ENCODE measurements around the gene DCAF4. TPM values are rescaled to one million over a fixed set of nuclear protein-coding genes. Genes with fewer than 3 reads are reported as not detected.

DCAF4 gene
- total RNA-seq, 1 donor from 2014 or later, result 14.2 TPM

DNA sequence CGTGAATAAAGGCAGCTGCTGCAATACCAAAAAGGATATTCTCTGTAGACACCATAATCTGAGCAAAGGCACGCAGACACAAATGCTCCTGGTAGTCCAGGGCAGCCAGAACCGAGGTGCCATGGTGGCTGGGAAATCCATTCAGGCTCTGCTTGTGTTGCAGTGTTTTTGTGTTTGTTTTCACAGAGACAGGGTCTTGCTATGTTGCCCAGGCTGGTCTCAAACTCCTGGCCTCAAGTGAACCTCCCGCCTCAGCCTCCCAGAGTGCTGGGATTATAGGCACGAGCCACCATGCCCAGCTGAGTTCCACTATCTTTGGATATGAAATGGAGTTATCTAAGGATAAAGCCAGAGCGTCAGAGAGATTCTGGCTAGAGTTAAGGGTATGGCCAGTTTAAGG lies 39.8 kb downstream of the DCAF4 start:
- no peaks in the 10 kb centered on the region for H3K27me3 ChIP-seq
- TF ChIP-seq CTCF (IDR thresholded peaks at IDR 0.05) (no peak), POLR2AphosphoS5 (IDR thresholded peaks at IDR 0.05; ENCODE audit: insufficient read depth in 1 of 2, low read depth in 1 of 2) (no peak), POLR2A (IDR thresholded peaks at IDR 0.05) (no peak)
- peaks cover 0 to 12% of the 10 kb centered on the region in 2 donors for H3K36me3 ChIP-seq
- no peak overlapping the region for H3K27ac ChIP-seq
- no peak overlapping the region for H3K4me3 ChIP-seq
- H3K4me1 ChIP-seq, result no peaks in the 10 kb centered on the region
- no peak for DNase-seq (ENCODE audit: extremely low spot score in 2 of 2)
- intact Hi-C loops (cut with DNase I), result no loop called here
- no peaks in the 10 kb centered on the region for H3K9me3 ChIP-seq

- TF ChIP-seq POLR2A (IDR thresholded peaks at IDR 0.05) (no peak), POLR2AphosphoS5 (IDR thresholded peaks at IDR 0.05; ENCODE audit: insufficient read depth in 1 of 2, low read depth in 1 of 2) (no peak), CTCF (IDR thresholded peaks at IDR 0.05) (no peak)
- no peak overlapping the region for H3K4me3 ChIP-seq
- no peaks in the 10 kb centered on the region for H3K4me1 ChIP-seq
- H3K36me3 ChIP-seq, result peaks cover 0 to 30% of the 10 kb centered on the region in 2 donors
- H3K27ac ChIP-seq, result no peak overlapping the region
- DNase-seq (ENCODE audit: extremely low spot score in 2 of 2), result no peak
- intact Hi-C loops (cut with DNase I), result no loop called here
- H3K9me3 ChIP-seq, result no peaks in the 10 kb centered on the region
- H3K27me3 ChIP-seq, result no peaks in the 10 kb centered on the region
Observed at GRCh38 chr14:72968316-72968715, 42.1 kb downstream of the DCAF4 start.

DNA sequence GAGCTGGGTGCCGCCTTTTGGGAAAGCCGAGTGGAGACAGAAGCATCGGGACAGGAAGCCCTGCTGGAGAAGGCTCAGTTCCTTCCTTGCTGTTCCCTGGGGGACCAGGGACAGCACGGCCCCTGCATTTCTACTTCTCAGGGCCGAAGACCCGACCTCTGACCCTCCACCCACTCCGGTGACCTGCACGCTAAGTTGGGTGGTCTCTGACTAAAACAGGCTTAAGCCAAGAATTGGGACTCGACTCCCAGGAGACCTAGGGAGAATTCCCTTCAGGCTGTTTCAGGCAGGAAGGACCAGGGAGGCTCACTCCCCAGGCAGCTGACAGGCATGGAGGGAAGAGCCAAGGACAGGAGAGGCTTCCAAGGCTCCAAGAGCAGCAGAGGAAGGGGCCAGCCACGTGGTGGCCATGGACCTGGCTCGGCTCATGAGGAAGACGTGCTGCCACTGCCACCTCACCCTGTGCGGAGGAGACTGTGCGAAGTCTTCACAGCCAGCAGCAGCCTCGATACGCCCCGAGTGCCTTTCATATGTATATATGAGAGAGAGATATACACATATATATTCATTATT lies 43.9 kb downstream of the DCAF4 start:
- Histone ChIP-seq H3K27me3 (no peaks in the 10 kb centered on the region), H3K27ac (no peak overlapping the region), H3K4me3 (no peak overlapping the region), H3K9me3 (no peaks in the 10 kb centered on the region), H3K36me3 (peaks cover 0 to 47% of the 10 kb centered on the region in 2 donors), H3K4me1 (no peaks in the 10 kb centered on the region)
- intact Hi-C loops (cut with DNase I), result no loop called here
- TF ChIP-seq POLR2AphosphoS5 (IDR thresholded peaks at IDR 0.05; ENCODE audit: insufficient read depth in 1 of 2, low read depth in 1 of 2) (no peak), POLR2A (IDR thresholded peaks at IDR 0.05) (no peak), CTCF (IDR thresholded peaks at IDR 0.05) (no peak)
- DNase-seq (ENCODE audit: extremely low spot score in 2 of 2), result no peak

DNA sequence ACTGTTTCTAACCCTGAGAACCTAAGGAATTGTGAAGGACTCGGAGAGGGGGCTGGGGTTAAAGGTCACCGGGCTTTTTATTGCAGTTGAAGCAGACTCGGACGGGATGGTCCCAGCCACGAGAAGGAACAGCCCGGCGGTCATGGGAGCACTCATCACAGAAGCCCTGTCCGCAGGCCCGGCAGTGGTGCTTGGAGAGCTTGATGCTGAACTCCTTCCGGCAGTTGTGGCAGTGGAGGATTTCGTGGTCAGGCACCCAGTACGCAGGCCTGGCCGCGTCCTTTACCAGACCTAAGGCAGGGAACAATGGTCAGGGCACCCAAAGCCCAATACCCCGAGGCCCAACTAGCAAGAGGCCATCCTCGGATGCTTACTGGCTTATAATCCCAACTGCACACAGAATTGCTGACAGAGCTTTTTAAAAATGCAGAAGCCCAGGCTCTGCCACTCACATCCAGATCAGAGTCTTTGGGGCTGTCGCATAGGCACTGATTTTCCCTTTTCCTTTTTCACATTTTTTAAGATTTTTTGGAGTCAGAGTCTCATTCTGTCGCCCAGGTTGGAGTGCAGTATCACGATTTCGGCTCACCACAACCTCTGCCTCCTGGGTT lies 44.7 kb downstream of the DCAF4 start:
- no peak overlapping the region for H3K4me3 ChIP-seq
- no peaks in the 10 kb centered on the region for H3K4me1 ChIP-seq
- intact Hi-C loops (cut with DNase I), result no loop called here
- no peaks in the 10 kb centered on the region for H3K9me3 ChIP-seq
- H3K27ac ChIP-seq, result no peak overlapping the region
- DNase-seq (ENCODE audit: extremely low spot score in 2 of 2), result no peak
- H3K36me3 ChIP-seq, result peaks cover 0 to 55% of the 10 kb centered on the region in 2 donors
- TF ChIP-seq POLR2A (IDR thresholded peaks at IDR 0.05), result no peak
- no peak for TF ChIP-seq POLR2AphosphoS5 (IDR thresholded peaks at IDR 0.05; ENCODE audit: insufficient read depth in 1 of 2, low read depth in 1 of 2)
- no peak for TF ChIP-seq CTCF (IDR thresholded peaks at IDR 0.05)
- no peaks in the 10 kb centered on the region for H3K27me3 ChIP-seq

DNA sequence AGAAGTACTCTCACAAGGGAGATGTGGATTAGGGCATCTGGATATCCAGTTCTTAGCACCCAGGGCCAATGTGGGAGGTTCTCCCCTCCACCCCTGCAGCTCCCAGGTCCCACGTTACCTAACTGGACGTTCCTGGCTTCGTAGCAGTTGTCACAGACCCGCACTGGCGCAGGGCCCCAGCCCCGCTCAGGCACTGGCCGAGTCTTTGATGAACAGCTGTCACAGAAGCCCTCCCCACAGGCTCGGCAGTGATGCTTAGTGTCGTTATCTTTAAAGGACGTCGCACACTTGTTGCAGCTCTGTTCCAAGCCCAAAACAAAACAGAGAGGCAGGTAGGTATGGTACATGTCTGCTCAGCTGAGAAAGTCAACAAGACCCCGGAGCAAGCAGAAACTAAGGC lies 48.4 kb downstream of the DCAF4 start:
- intact Hi-C loops (cut with DNase I), result no loop called here
- H3K27ac ChIP-seq, result no peak overlapping the region
- TF ChIP-seq POLR2A (IDR thresholded peaks at IDR 0.05) (no peak), CTCF (IDR thresholded peaks at IDR 0.05) (no peak), POLR2AphosphoS5 (IDR thresholded peaks at IDR 0.05; ENCODE audit: insufficient read depth in 1 of 2, low read depth in 1 of 2) (no peak)
- peaks cover 0 to 85% of the 10 kb centered on the region in 2 donors for H3K36me3 ChIP-seq
- H3K4me1 ChIP-seq, result no peaks in the 10 kb centered on the region
- no peaks in the 10 kb centered on the region for H3K9me3 ChIP-seq
- no peak for DNase-seq (ENCODE audit: extremely low spot score in 2 of 2)
- H3K27me3 ChIP-seq, result no peaks in the 10 kb centered on the region
- H3K4me3 ChIP-seq, result no peak overlapping the region
